OCI-LY1 (cell line): Measurements from ENCODE around the gene IVD.

Experiments
- CTCF ChIP-seq: fragments of 200-600 bp; sonication (generic), shearing (Covaris generic); IDR thresholded peaks from 2 replicates; pipeline ENCODE4 v1.5.1; 2017; ENCODE audit warnings: mild to moderate bottlenecking, antibody characterized with exemption, low read length, moderate library complexity, mixed read lengths
- EZH2 ChIP-seq: fragments of 200-600 bp; sonication (generic), shearing (Covaris generic); IDR thresholded peaks from 2 replicates; pipeline ENCODE4 v1.8.0; 2017; ENCODE audit warnings: borderline replicate concordance, mixed run types, mild to moderate bottlenecking, antibody characterized with exemption, low read length, moderate library complexity, mixed read lengths

- TF ChIP-seq CTCF (no peak), EZH2 (no peak)
These were observed 54.8 kb downstream of the IVD start for GRCh38 chr15:40460404-40460803.
